ENCODE data around the gene MAGED1. TPM values are rescaled to one million over a fixed set of nuclear protein-coding genes. Genes with fewer than 3 reads are reported as not detected.

Gene MAGED1
- total RNA-seq, 2 experiments from 2014 or later, result 20.3 to 23.7 TPM

DNA sequence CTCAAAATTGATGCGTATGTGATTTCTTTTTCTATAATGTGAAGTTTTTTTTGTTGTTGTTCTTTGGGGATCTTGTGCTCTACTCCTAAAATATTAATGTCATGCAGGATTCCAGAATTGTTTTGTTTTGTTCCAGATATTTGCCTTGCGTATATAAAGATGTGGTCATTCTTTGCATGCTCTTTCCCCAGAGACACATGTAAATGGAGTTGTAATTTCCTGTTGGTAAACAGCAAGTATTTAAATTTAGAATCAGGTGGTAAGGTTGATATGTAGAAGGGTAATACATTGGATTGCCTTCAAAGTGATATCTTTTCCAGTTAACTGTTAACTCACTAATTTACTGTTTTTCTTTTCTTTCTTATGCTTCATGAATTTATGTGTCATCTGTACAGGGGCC, 23.1 kb upstream of the MAGED1 start:
- intact Hi-C loops (cut with DNase I, micrococcal nuclease), result no loop called here
- DNase-seq, result no peak
- H3K27ac ChIP-seq (ENCODE audit: low read depth in 1 of 2, low read length in 2 of 2), result no peak overlapping the region
- CTCF ChIA-PET, result no interaction called here
- POLR2A ChIA-PET, result no interaction called here
- TF ChIP-seq CTCF (IDR thresholded peaks at IDR 0.05), result no peak
- Mint-ChIP-seq H3K27me3 (no peaks in the 10 kb centered on the region), H3K4me1 (ENCODE audit: low read depth) (peaks cover 11% of the 10 kb centered on the region), H3K4me3 (no peak overlapping the region), H3K9me3 (peaks cover under 1% of the 10 kb centered on the region), H3K36me3 (ENCODE audit: low read depth) (peaks cover 23% of the 10 kb centered on the region), H3K27ac (no peak overlapping the region)
- no peaks in the 10 kb centered on the region for H3K4me1 ChIP-seq (ENCODE audit: insufficient read depth, low read length)
- H3K4me3 ChIP-seq (ENCODE audit: low read length), result no peak overlapping the region
- no peaks in the 10 kb centered on the region for H3K36me3 ChIP-seq (ENCODE audit: insufficient read depth, low read length)
- no peak for ATAC-seq (ENCODE audit: poor library complexity)
- H3K27me3 ChIP-seq (ENCODE audit: control insufficient read depth in 1 of 2, insufficient read depth in 2 of 2, low read length in 2 of 2), result no peaks in the 10 kb centered on the region
- no peaks in the 10 kb centered on the region for H3K9me3 ChIP-seq (ENCODE audit: control insufficient read depth in 1 of 2, insufficient read depth in 1 of 2, low read length in 2 of 2)

DNA sequence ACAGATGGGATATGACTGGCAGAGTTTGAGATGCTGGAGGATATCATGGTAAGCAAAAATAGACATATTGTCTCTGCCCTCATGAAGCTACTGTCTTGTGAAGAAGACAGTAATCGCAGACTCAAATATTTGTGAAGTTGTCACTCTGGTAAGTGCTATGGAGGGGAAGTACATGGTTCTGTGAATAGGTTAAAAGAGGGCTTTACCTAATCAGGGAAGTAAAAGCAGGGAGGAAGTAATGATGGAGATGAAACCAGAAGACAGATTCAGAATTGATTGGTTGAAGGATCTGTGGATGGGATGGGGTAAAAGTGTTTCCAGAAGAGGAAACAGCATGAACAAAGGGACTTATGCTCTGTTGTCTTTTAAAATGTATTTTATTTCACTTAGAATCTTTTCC, 19.3 kb upstream of the MAGED1 start:
- no peak overlapping the region for H3K4me3 ChIP-seq (ENCODE audit: low read length)
- Mint-ChIP-seq H3K36me3 (ENCODE audit: low read depth) (peaks cover 23% of the 10 kb centered on the region), H3K9me3 (no peaks in the 10 kb centered on the region), H3K4me1 (ENCODE audit: low read depth) (no peaks in the 10 kb centered on the region), H3K4me3 (no peak overlapping the region), H3K27me3 (no peaks in the 10 kb centered on the region), H3K27ac (no peak overlapping the region)
- no peaks in the 10 kb centered on the region for H3K4me1 ChIP-seq (ENCODE audit: insufficient read depth, low read length)
- H3K9me3 ChIP-seq (ENCODE audit: control insufficient read depth in 1 of 2, insufficient read depth in 1 of 2, low read length in 2 of 2), result no peaks in the 10 kb centered on the region
- H3K27ac ChIP-seq (ENCODE audit: low read depth in 1 of 2, low read length in 2 of 2), result no peak overlapping the region
- intact Hi-C loops (cut with DNase I, micrococcal nuclease), result no loop called here
- ATAC-seq (ENCODE audit: poor library complexity), result no peak
- ChIA-PET POLR2A (no interaction called here), CTCF (no interaction called here)
- no peaks in the 10 kb centered on the region for H3K27me3 ChIP-seq (ENCODE audit: control insufficient read depth in 1 of 2, insufficient read depth in 2 of 2, low read length in 2 of 2)
- no peak for DNase-seq
- H3K36me3 ChIP-seq (ENCODE audit: insufficient read depth, low read length), result no peaks in the 10 kb centered on the region
- no peak for TF ChIP-seq CTCF (IDR thresholded peaks at IDR 0.05)

GRCh38 chrX:51876441-51876840, 17.0 kb upstream of the MAGED1 start:
- POLR2A ChIA-PET, result no interaction called here
- Histone ChIP-seq H3K27ac (ENCODE audit: low read depth in 1 of 2, low read length in 2 of 2) (no peak overlapping the region), H3K27me3 (ENCODE audit: control insufficient read depth in 1 of 2, insufficient read depth in 2 of 2, low read length in 2 of 2) (no peaks in the 10 kb centered on the region), H3K36me3 (ENCODE audit: insufficient read depth, low read length) (no peaks in the 10 kb centered on the region), H3K4me1 (ENCODE audit: insufficient read depth, low read length) (no peaks in the 10 kb centered on the region), H3K9me3 (ENCODE audit: control insufficient read depth in 1 of 2, insufficient read depth in 1 of 2, low read length in 2 of 2) (no peaks in the 10 kb centered on the region), H3K4me3 (ENCODE audit: low read length) (no peak overlapping the region)
- intact Hi-C loops (cut with DNase I, micrococcal nuclease), result no loop called here
- no peaks in the 10 kb centered on the region for H3K4me1 Mint-ChIP-seq (ENCODE audit: low read depth)
- no peaks in the 10 kb centered on the region for H3K27me3 Mint-ChIP-seq
- H3K9me3 Mint-ChIP-seq, result no peaks in the 10 kb centered on the region
- H3K27ac Mint-ChIP-seq, result no peak overlapping the region
- no peak for ATAC-seq (ENCODE audit: poor library complexity)
- H3K4me3 Mint-ChIP-seq, result no peak overlapping the region
- CTCF ChIA-PET, result no interaction called here
- no peak for TF ChIP-seq CTCF (IDR thresholded peaks at IDR 0.05)
- DNase-seq, result no peak
- H3K36me3 Mint-ChIP-seq (ENCODE audit: low read depth), result peaks cover 23% of the 10 kb centered on the region
